ENCODE results near the gene C16orf96.

DNA sequence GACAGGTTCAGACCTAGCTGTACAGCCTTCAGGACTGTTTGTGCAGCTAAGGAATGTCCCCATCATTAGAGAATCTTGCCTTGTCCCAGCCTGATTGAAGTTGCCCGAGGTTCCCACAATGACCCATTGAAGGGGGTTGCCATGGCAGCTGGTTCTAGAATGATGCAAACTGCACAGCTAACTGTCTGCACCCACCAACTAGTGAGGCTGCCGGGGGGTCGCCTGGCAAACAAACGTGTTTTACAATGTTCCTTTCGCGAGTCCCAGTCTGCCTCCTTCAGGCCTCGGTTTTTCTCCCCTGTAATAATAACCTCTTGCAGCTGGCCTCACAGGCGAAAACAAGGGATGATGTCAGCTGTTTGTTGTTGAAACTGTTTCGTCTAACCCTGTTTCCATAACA lies 5.5 kb downstream of the C16orf96 start:
- TF ChIP-seq CREB1 (IDR thresholded peaks at IDR 0.05; ENCODE audit: low read depth) (no peak), EGR1 (IDR thresholded peaks at IDR 0.05) (no peak), RAD21 (IDR thresholded peaks at IDR 0.05; ENCODE audit: low read depth) (no peak), TAF1 (IDR thresholded peaks at IDR 0.05; ENCODE audit: low read depth) (no peak)
- TF ChIP-seq, protein P1, sequence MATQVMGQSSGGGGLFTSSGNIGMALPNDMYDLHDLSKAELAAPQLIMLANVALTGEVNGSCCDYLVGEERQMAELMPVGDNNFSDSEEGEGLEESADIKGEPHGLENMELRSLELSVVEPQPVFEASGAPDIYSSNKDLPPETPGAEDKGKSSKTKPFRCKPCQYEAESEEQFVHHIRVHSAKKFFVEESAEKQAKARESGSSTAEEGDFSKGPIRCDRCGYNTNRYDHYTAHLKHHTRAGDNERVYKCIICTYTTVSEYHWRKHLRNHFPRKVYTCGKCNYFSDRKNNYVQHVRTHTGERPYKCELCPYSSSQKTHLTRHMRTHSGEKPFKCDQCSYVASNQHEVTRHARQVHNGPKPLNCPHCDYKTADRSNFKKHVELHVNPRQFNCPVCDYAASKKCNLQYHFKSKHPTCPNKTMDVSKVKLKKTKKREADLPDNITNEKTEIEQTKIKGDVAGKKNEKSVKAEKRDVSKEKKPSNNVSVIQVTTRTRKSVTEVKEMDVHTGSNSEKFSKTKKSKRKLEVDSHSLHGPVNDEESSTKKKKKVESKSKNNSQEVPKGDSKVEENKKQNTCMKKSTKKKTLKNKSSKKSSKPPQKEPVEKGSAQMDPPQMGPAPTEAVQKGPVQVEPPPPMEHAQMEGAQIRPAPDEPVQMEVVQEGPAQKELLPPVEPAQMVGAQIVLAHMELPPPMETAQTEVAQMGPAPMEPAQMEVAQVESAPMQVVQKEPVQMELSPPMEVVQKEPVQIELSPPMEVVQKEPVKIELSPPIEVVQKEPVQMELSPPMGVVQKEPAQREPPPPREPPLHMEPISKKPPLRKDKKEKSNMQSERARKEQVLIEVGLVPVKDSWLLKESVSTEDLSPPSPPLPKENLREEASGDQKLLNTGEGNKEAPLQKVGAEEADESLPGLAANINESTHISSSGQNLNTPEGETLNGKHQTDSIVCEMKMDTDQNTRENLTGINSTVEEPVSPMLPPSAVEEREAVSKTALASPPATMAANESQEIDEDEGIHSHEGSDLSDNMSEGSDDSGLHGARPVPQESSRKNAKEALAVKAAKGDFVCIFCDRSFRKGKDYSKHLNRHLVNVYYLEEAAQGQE (IDR thresholded peaks at IDR 0.05; ENCODE audit: low read depth): no peak
